Measurements from ENCODE around the gene CELF3.
"Not testable (repeated sequence)": the region's sequence is repeated elsewhere in the genome, so short reads cannot be mapped to it uniquely, and the experiment has no call there.

GRCh38 chr1:151670036-151670675 is 46.4 kb downstream of the CELF3 start:
- not testable (repeated sequence) for TF ChIP-seq CTCF, POLR2A (IDR thresholded peaks at IDR 0.05)
